ENCODE measurements around the gene ATXN1.

GRCh38 chr6:16720861-16721260 lies 40.4 kb downstream of the ATXN1 start:
- TF ChIP-seq FOXA1 (IDR thresholded peaks at IDR 0.05) (no peak), LEF1 (IDR thresholded peaks at IDR 0.05; ENCODE audit: borderline replicate concordance) (no peak), FOXK2 (IDR thresholded peaks at IDR 0.05) (no peak), SP1 (IDR thresholded peaks at IDR 0.05) (no peak), BHLHE40 (IDR thresholded peaks at IDR 0.05; ENCODE audit: borderline replicate concordance) (no peak), PKNOX1 (IDR thresholded peaks at IDR 0.05) (no peak)

Data from HEK293T (cell line).